HG03565 (cell line): ENCODE measurements around the gene ZBTB7C.

Experiments used
- ATAC-seq: cut with Tn5 transposase; IDR thresholded peaks from one replicate; pipeline ENCODE4 v1.9.1; 2021; ENCODE audit warnings: mild to moderate bottlenecking, moderate library complexity; ENCODE audit not compliant: unreplicated experiment

The ZBTB7C gene

DNA sequence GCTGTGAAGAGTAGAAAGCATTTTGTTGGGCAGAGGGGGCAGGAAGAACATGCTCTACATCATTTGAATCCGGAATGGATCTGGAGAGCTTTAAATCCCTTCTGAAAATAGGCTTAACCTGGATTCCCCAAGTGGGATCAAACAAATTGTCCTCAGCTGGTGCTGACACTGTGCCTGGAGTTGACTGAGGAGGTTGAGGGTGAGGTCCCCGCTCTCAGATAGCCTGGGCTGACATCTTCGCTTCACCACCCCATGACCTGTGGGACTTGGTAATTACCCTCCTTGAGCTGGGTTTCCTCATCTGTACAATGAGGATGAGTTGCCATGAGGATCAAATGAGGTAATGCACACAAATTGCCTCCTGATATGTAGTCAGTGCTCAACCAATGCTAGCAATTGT is 360.9 kb downstream of the ZBTB7C start:
- ATAC-seq, result no peak

DNA sequence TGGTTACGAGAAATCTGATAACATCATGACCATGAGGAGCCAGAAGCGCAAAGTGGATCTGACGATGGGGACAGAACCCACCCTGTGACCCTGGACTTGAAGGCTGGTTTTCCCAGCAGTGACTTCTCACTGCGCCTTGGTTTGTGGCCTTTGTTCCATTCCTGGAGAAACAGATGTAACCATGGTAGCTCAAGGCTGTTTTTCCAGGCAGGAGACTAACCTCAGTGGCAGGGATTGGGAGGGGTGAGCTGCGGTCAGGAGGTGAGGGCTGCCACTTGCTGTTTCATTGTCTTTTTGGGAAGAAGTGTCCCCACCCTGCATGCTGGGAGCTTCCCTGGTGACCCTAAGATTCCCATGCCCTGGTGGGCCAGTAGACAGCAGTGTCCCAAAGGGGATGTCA is 362.3 kb downstream of the ZBTB7C start:
- no peak for ATAC-seq

DNA sequence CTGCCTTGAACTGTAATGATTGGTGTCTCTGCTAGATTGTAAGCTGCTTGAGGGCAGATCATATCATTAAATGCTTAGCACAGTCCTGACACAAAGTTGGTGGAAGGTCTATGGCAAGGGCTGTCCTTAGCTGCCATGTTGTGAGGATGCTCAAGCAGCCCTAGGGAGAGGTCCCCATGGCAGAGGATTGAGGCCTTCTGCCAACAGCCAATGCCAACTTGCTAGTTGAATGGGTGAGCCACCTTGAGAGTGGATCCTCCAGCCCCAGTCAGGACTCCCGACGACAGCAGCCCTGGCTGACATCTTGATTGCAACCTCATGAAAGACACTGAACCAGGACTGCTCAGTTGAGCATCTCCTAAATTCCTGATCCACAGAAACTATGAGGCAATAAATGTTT is 363.4 kb downstream of the ZBTB7C start:
- no peak for ATAC-seq

DNA sequence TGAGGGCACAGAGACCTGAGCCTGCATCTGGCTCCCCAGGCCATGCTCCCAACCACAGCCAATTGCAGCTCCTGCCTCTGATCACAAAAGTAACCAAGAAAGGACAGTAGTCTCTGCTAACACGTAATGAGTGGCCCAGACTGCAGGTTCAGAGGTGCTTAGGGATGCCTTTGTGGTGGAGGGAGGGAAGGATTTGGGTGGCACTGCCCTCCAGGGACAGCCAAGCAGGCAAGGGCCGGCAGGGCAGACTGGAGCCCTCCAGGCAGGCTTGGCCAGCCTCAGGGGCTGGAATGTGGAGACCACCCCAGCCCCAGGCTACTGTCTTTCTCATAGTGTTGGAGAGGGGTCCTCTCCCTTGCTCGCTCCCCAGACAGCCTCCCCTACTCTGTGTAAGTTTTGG is 364.2 kb downstream of the ZBTB7C start:
- no peak for ATAC-seq

DNA sequence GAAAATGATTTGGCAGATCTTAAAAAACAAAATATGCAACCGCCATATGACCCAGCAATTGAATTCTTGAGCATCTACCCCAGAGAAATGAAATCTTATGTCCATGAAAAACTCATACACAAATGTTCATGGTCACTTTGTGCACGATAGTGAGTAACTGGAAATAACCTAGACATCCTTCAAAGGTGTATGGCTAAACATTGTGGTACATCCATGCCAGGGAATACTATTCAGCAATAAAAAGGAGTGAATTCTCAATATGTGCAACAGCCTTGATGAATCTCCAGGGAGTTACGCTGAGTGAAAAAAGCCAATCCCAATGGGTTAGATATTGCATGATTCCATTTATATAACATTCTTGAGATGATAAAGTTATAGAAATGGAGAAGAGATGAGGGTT is 366.0 kb downstream of the ZBTB7C start:
- no peak for ATAC-seq

DNA sequence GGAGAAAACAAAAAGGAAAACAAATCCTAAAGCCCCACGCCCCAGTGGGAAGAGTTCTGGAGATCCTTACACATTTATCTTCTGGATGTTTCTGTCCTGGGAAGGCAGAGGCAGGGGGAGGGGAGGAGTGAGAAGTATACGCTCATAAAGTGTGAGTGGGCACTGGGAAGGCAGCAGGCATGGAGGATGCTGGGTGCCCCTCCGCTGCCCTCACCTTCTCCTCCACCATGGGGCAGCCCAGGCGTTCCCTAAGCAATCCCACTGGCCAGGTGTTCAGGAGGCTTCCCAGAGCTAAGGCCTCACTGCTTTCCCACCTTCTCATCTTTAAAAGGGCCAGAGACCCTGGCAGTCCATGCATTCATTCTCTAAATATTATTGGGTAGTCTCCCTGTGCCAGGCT is 366.8 kb downstream of the ZBTB7C start:
- no peak for ATAC-seq

DNA sequence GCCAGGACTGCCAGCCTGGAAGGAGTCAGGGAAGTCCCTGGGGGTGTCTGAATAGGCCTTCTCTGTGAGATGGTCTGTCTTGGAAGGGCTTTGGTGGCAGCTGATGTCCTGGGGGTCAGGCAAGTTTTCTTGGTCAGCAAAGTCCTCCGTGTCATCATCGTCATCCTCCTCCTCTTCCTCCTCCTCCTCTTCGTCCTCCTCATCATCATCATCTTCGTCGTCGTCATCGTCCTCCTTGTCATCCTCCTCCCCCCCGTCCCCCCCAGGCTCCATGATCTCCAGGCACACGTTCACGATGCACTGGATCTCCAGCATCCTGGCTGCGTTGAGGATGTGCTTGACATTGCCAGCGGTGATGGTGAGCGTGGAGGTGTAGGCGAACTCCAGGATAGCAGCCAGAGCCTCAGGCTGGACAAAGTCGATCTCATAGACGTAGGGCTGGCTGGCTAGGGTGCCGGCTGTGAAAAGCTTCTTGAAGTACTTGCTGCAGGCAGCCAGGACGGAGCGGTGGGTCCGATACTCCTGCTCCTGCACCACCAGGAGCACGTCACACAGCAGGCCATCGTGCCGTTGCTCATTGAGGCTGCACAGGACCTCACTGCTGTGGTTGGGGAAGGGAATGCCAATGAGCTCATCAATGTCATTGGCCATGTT is 368.6 kb downstream of the ZBTB7C start:
- no peak for ATAC-seq

DNA sequence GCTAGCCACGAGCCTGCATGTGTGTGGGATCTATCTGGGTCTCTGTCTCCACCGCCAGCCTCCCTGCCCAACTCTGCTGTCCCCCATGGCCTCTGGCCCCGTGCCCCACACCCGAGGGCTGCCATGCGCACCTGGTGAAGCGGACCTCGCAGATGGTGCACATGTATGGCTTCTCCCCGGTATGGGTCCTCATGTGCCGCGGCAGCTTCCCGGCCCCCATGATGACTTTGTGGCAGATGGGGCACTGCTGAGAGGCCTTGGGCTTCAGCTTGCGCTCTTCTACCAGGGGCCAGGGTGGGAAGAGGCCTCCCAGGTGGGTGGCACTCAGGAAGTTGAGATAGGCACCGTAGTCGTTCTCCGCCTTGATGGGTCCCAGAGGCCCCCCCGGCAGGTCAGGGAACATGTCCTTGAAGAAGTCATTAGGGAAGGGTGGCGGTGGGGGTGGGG is 369.4 kb downstream of the ZBTB7C start:
- ATAC-seq, result no peak

DNA sequence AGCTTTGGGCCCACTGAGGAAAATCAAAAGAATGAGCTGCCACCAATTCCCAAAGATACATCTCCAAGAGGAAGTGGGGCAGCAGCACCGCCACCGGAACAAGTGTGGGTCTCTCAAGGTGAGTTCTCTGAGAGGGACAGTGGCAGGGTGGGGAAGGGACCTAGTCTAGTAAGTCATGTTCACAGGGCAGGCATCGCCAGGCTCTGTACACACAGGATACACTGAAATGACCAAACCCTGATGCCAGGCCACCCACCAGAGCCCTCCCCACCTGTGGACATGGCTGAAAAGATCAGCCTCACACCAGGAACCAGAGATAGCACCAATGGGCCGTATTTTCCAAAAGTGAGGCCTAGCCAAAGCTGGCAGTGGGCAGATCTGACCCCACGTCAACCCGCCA is 370.5 kb downstream of the ZBTB7C start:
- no peak for ATAC-seq

DNA sequence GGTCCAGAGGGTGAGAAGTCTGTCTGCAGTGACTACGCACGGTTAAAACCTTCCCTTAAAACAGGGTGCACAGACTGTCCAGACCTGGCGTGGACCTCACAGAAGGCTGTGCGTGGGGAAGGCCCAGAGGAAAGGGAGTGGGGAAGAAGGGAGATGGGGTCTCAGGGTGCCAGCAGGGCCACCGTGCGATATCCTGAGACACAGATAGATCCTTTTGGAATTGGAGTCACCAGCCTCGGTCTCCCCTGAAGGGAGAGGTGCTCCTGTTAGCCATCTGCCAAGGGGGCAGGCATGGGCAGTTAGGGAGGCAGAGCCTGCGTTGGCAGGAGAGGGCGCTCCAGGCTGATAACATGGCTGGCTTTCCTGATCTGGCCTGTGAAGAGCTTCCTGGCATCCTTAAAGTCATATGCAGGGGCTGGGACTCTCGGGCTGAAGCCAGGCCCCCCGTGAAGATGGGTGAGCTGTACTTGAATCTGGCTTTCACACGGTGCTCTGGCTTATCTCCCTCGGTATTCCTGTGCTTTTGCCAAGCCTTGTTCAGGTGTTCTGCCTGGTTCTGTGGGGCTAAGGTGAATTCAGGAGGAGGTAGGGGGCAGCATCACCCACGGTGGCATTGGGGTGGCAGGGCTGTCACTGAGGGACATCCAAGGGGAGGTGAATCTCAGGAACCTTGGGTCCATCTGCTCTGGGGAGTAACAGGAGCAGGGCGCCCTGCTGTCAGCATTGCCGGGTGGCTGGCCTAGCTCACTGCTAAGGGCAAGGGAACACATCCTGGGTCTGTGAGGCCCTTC is 371.5 kb downstream of the ZBTB7C start:
- ATAC-seq, result no peak

DNA sequence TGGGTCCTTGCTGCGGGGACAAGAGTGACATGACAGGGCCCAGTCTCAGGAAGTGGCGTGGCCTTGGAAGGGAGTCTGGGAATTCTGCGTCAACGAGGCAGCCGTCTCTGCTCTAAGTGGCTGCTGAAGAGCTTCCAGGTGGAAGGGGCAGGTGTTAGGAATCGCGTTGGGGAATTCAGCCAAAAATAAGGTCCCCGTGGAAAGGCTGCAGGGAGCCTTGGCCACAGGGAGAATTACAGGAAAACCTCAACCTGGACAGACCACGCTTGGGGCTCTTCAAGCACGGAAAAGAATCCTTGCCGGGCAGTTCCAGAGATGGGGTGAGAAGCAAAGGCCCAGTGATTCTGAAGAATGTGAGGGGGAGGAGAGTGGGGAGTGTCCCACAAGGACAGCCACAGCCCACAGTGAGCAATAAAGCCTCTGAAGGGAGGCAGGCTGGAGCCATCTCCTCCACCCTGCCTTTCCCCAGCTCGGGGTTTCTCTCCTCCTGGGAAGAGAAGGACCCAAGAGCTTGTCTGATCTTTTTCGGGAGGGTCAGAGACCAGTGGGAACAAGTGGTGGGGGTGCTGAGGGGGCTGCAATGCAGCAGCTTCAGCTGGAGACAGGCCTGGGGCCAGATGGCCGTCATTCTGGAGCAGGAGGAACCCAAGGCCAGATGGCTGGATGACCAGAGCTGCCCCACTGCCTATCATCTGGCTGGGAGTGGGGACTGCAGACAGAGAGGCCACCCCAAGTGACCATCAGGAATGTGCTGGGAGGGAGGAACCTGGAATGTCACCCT is 372.4 kb downstream of the ZBTB7C start:
- no peak for ATAC-seq

DNA sequence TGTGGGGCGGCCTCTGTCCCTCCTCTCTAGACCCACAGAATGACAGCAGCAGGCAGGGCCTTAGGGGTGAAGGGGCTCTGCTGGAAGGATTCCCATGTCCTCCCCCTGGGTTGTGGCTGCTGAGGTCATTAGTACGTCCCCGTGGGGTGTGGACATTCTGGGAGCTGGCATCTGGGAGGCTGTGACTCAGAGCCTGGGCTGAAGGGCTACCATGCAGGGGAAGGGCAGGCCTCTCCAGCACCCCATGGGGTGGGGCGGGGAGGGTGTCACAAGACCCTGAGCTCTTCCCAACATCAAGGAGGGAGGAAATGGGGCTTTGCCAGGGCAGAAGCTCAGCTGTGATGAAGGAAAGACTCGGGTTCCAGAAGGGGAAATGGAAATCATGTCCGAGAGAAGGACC is 373.0 kb downstream of the ZBTB7C start:
- no peak for ATAC-seq

DNA sequence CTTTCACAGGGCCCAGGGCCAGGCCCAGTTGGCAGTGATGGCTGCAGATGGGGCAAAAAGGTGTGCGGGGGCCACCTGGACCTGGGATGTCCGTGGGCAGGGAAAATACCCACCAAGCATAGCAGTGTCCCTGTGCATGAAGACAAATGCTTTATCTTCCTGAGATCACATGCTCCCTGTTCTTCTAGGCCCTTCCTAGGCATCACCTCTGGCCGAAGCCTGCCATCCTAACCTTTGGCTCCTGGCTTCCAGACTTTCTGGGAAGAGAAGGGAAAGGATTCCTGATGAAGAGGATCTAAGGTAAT is 373.7 kb downstream of the ZBTB7C start:
- ATAC-seq, result no peak

DNA sequence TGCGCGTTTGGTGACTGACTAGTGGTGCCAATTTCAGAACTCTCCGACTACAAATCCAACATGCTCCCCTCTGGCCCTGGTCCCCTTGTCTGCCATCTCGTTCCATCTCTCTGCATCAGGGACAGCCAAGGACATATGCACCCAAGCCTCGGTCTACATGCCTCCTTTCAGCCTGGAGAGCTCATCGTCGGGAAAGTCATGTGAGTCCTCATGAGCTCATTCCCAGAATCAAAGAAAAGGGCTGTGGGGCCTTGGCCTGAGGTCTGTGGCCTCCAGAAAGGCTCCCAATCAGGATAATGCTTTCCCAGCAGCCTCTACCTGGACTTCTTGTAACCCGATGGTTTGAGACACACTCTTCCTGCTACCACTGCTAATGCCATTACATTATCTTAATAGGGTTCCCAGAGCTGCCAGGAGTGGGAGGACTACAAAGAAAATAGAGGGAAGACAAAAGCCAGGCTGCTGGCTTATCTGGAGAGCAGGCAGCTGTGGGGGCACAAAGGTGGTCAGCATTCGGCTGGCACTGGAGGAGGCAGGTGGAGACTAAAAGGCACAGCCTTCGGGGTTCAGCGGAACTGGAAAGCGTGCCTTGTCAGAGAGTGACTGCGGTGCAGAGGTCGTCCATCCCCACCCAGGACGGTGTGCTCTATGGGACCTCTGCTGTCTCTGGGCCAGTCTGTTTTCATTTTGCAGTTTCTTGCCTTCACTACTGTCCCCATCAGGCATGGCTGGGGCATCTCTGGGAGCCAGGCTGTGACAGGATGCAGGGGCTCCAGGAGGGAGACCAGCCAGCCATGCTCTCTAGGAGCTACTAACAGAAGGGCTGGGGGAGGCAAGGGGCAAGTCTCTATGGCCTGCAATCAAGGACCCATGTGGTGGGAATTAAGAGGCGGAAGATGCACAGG is 374.3 kb downstream of the ZBTB7C start:
- no peak for ATAC-seq

DNA sequence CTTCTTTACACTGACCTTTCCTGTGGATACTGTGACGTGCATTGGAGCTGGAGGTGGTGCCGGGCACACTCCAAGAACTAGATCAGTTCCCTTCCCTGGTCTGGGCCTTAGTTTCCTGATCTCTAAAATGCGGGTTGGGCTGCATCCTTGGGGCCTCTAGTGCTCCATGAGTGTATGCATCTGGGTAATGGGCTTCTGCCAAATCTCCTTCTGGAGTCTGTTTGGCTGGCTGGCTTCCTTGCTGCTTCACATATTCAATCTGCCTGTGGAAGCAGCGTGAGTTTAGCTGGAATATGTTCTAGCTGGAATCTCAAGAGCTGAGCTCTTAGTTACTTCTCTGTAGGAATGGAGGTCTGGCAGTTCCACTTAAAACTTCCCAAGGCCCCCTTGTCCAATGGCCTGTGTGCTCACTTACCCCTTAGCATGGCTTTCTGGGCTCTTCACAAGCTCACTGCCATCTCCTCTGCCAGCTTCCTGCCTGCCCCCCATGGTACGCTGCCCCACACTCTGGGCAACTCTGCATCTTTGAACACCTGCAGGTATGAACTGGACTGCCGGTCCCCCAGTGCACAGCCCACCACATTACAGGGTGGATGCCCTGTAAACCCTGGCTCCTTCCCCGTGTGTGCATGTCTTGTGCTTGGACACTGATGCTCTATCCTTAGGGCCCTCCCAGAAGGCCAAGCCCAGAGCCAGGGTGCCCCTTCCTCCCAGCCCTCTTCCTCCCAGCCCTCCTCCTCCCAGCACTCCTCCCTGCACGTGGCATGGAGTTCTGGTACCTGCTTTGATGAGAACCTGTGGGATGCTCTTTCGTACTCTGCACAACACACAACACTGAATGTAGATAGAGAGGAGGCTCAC is 375.2 kb downstream of the ZBTB7C start:
- ATAC-seq, result no peak

DNA sequence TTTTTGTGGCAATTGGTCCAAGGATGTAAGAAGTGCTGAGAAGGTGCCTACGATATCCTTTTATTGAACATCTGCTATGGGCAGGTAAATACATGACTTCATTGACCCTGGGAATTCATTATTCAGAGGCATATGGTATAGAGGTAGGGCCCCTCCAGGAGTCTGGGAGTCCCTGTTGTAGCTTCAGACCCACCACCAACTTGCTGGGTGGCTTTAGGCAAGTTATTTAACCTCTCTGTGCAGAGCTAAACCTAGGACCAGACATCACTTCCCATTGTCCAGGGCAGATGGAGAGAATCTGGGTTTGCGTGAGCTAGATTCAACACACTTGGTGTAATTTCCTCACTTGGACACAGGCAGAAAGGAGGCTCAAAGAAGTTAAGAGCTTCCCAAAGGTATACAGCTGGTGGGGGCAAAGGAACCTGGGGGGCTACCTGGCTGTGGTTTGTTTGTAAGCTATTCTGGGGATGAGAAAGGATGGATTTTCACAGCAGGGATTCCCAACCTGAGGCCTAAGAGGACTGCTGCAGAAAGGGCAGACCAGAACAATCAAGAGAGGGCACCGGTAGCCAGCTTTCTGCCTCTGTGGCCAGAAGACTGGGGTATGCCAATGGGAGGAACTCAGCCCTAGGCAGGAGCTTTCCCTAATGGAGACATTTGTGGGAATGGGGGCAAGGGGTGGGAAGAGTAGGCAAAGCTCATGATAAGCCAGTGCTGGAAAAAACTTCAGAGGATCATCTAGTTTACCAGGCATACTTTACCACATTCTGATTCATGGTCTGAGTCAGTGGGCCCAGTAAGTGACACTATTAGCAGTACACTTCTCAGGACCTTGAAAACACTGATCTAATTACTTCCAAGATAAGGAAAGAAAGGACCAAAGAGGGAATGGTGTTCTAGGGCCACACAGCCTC is 376.1 kb downstream of the ZBTB7C start:
- no peak for ATAC-seq

DNA sequence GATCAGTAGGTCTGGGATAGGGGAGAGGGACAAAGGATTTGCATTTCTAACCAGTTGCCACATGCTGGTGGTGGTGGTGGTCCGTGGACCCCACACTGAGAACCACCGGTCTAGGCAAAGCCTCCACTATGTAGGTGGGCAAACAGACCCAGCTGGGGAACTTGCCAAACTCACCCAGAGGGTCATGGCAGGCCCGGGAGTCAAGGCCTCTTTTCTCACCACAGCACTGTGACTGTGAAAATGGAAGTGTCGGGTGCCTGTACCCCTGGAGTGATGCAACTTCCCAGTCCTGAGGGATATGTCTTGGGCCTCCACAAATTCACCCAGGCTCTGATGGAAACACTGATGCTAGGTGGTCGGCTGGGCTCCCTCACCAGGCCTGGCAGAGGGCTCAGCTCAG is 377.5 kb downstream of the ZBTB7C start:
- no peak for ATAC-seq

DNA sequence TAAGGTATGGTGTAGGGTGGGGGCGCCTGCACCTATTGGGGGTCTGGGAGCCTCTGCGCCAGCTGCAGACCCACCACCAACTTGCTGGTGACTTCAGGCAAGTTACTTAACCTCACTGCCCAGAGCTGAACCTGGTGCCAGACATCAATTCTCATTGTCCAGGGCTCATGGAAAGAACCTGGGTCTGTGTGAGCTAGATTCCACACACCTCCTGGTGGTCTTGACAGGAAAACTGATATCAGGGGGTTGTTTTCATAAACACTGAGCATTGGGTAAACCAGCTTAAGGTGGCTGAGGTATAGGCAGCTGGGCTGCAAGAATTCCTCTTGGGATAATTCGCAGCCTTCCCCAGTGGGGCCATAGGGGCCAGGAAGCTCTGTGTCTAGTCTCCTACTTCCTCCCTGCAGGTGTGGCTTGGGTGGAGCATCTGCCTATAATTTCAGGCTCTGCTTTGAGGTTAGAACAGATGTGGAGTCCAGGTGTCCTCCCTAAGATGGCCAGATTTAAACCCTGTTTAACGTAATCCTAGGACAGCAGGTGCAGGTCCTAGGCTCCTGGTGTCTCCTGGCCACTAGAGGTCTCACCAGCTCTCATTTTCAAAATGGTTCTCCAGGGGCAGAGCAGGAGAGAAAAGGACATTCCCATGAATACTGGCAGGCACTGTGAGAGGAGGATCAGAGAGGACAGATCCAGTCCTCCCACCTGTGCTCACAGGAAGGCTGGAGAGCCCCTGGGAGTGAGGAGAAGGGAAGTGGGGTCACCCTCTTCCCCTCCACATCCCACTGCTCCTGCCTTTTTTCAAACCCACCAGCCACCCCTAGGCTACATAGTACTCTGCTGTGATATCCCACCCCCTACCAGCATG is 378.3 kb downstream of the ZBTB7C start:
- no peak for ATAC-seq
